ENCODE results near the gene ABCC1.

The ABCC1 gene

DNA sequence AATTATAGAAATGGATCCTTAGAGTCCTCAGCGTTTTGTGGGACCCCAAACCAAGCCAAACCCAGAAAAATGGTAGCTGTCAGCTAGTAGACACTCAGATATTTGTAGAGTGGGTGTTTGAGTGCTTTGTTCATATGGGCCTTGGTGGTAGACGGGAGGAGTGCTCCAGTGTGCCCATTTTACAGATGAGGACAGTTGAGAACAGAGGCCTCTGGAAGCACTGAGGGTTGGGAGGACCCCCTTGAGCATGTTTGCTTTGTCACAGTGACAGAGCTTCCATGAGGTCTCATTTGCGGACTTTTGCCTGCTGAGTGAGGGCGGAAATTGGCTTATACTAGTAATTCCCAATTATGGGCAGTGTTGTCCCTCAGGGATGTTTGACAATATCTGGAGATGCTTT is 162.2 kb downstream of the ABCC1 start:
- no peak for DNase-seq (ENCODE audit: low spot score)

DNA sequence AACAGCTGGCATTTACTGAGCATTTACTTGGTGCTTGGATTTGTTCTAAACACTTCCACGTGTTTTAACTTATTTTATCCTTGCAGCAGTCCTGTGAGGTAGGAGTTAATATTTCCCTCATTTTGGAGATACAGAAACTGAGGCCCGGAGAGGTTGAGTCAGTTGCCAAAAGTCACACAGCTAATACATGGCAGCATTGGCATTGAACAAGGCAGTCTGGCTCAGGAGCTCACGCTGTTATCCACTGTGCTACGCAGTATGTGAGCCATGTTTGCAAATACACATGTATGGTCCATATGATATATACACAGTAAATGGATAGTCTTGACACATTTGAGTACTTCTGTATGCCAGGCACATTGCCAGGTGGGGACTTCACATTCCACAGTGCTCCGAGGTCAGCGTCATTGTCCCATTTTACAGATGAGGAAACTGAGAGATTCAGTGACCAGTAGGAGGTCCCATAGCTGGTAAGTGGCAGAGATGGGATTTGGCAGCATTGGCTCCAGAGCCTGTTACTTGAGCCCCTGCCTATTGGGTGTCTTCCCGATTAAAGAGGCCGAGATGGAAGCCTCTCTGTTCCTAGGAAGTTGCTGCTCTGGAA is 163.1 kb downstream of the ABCC1 start:
- DNase-seq (ENCODE audit: low spot score): no peak

DNA sequence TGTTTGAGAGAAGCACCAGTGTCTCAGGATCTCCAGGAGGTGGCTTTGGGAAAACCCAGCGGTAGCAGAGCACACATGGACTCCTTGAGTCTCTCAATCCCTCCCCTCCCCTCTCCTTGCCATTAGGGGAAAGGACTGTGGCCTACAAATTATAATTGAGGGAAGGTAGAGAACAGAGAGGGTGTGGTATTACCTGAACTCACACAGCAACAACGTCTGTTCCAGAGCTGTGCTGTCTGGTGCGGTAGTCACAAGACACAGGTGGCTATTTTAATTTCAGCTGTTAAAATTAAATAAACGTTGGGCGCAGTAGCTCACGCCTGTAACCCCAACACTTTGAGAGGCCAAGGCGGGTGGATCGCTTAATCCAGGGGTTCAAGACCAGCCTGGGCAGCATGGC is 163.7 kb downstream of the ABCC1 start:
- DNase-seq (ENCODE audit: low spot score): no peak

- no peak for DNase-seq (ENCODE audit: low spot score)
Measured at GRCh38 chr16:16116841-16117240, 167.4 kb downstream of the ABCC1 start.

DNA sequence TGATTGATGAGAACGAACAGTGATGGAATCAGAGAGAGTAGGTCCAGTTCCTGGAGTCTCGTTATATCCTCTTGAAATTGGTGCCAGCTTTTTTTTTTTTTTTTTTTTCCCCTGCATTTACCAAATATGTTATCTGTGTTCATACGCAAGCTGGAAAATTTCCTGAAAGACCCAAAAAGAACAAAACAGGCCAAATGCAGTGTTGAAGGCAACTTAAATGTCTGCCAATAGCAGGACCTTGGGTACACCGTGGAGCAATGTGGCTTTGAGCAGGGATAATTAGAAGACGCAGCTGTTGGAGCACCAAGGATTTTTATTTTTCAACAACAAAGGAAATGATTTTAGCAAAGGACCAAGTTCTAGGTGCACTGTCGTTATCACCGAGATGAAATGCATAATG is 168.9 kb downstream of the ABCC1 start:
- DNase-seq (ENCODE audit: low spot score): no peak

DNA sequence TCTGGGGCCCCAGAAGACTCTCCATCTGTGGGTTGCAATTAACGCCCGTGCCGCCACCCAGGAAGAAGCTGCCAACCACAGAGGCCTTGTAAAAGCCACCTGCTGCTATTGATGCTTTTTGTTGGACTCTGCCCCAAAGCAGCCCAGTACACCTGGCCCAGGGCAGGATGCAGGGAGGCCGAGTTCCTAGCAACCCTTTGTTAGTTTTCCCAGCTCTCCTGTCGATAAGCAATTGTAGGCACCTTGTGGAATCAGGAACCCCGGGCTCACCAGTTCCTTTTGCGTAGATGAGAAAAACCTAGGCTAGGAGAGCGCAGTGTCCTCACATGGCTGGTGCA is 170.6 kb downstream of the ABCC1 start:
- no peak for DNase-seq (ENCODE audit: low spot score)

DNA sequence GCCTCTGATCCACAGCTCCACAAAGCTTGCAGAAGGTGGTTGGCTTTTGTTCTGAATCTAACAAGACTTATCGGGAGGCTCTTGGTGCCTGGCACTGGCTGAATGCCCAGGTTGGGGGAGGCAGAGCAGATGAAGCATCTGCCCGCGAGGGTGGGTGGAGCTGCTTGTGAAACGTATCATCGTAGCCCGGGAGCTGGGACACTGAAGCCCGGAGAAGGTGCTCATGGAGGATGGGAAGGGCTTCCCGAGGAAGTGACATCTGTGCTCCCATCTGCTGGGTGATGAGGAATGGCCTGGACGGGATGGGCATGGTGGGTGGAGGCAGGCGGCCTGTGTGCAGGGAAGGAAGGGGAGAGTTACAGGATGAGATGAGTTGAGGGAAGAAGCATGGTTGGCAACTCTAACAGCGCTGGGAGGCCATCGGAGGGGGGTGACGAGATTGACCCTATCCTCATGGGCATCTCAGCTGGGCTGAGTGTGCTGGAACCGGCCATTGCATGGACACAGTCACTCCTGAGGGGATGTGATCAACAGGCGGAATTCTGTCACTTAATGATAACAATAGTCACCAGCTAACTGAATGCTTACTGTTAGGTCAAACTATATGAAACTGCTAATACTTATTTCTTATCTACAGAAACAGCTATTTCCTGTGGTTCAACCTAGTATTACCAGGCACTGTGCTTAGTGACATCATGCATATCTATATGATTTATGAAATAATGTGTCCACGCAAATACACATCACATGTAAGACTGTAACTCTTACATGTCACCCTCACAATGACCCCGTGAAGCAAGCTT is 171.2 kb downstream of the ABCC1 start:
- DNase-seq (ENCODE audit: low spot score): no peak

DNA sequence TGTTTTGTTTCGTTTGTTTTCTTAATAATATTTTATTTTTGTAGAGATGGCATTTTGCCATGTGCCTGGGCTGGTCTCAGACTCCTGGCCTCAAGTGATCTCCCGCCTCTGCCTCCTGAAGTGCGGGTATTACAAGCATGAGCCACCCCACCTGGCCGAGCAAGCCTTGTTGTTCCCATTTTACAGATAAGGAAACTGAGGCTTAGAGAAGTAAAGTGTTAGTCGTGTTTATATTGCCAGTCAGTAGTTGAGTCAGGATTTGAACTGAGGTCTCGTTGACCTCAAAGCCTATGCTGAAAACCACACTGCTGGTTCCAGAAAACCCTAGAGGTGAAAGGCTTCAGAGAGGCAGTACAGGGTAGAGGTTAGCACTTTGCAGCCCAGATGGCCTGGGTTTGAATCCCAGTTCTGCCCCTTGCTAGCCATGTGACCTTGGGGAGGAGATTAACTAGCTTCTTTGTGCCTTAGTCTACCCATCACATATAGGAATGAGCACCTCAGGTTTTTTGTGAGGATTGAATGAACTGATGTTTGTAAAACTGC is 171.8 kb downstream of the ABCC1 start:
- no peak for DNase-seq (ENCODE audit: low spot score)

- no peak for DNase-seq (ENCODE audit: low spot score)
Measured at GRCh38 chr16:16122264-16122663, 172.8 kb downstream of the ABCC1 start.

- no peak for DNase-seq (ENCODE audit: low spot score)
Measured at GRCh38 chr16:16124438-16124837, 175.0 kb downstream of the ABCC1 start.

DNA sequence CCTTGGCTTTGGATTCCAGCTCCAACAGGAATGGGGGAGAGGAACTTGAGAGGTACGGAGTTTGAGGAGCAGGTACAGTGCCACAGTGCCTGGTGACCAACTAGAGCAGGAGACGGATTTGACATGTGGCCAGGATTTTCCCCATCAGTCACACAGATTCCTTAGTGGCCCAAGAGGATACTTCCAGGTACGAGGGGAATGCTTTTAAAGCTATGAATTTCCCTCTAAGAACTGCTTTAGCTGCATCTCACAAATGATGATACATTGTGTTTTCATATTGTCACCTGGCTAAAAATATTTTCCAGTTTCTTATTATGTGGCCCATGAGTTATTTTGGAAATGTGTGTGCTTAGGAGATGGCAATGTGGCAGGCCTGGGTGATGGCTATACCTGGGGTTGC is 175.6 kb downstream of the ABCC1 start:
- DNase-seq (ENCODE audit: low spot score): no peak

DNA sequence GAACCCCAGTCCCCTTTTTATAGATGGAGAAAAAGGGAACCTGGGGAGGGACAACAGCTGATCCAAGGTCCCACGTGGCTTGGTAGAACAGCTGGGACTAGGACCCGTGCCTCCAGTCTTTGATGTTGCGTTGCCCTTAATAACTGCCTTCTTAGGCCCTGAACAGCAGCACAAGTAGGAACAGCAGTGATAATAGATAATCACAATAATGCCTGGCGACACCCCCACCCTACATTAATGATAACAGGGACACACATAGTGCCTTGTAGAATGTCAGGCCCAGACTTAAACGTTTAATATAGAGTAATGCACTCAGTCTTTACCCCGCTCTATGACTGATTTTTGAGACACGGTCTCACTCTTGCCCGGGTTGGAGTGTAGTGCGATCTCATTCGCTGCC is 177.5 kb downstream of the ABCC1 start:
- no peak for DNase-seq (ENCODE audit: low spot score)

DNA sequence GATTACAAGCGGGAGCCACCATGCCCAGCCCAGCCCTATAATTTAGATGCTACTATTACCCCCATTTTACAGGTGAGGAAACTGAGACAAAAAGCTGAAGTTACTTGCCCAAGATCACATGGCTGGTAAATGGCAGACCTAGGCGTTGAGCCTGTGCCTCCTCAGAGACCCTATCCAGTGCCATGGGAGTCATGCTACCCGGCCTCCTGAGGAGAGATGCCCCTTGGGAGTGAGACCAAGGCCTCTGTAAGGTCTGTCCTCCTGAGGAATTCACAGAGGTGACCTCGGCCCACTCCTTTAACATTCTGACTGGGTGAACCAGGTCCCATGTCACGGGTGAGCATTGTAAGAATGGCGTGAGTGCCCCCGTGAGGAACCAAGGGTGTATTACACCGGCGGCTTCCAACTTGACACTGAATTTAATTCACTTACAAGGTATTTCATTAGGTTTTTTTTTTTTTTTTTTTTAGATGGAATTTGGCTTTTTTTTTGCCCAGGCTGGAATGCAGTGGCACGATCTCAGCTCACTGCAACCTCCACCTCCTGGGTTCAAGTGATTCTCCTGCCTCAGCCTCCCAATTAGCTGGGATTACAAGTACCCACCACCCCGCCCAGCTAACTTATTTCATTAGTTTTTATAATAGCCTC is 178.2 kb downstream of the ABCC1 start:
- DNase-seq (ENCODE audit: low spot score): peak; percentile 88

DNA sequence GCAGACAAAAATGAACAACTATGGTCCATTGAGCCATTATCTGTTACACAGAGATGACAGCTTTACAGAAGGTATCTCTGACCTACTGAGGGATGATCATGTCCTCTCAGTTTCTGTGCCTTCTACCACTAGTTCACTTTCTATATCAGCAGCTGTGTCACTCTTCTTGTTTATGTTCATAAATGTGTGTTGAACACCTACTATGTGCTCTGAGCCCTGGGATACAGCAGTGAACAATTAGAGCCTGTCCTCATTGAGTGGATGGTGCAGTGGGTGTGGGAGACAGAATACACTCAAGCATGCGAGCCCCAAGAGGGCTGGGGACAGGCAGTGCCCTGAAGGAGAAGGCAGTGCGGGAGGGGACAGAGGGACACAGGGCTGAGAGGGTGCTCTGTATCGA is 181.8 kb downstream of the ABCC1 start:
- DNase-seq (ENCODE audit: low spot score): no peak

- DNase-seq (ENCODE audit: low spot score): no peak
Measured at GRCh38 chr16:16131659-16132058, 182.2 kb downstream of the ABCC1 start.

DNA sequence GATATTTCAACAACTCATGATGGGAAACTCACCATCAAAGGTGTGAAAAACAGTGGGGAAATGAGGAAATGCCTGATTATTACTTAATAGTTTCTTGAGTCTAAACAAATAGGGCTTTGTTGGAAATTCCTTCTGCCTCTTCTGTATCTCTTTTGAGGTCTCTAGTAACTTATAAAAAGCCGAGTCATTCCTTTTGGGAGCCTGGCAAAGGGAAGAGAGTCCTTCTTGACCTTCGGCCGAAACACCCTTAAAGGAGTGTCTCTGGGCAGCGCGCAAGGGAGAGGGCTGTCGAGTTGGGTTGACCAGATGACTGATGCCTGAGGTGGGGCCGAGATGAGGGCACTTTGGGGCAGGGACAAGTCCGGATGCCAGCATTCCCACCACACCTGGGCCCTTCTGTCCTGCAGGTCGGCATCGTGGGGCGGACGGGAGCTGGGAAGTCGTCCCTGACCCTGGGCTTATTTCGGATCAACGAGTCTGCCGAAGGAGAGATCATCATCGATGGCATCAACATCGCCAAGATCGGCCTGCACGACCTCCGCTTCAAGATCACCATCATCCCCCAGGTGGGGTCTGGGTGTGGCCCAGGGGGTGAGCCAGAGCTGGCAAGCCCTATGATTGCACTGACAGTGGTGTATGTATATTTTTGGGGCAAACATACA is 184.7 kb downstream of the ABCC1 start:
- no peak for DNase-seq (ENCODE audit: low spot score)

- DNase-seq (ENCODE audit: low spot score): no peak
Measured at GRCh38 chr16:16136588-16136987, 187.2 kb downstream of the ABCC1 start.

DNA sequence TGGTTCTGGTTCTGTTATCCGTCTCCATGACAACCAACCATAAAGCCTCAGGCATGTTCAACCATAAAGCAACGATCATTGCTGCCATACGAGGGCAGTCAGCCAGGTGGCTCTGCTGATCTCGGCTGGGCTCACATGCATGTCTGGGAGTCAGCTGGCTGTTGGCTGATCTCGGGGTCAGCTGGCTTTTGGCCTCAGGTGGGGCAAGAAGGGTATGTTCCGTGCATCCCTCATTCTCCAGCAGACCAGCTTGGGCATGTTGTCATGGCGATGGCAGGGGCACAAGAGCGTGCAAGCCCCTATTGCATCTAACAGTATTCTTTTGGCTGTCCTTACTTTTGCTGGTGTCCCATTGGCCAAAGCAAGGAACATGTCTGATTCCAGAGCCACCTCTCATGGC is 187.7 kb downstream of the ABCC1 start:
- DNase-seq (ENCODE audit: low spot score): no peak

- no peak for DNase-seq (ENCODE audit: low spot score)
Measured at GRCh38 chr16:16138034-16138635, 188.7 kb downstream of the ABCC1 start.

GRCh38 chr16:16139061-16139460 is 189.6 kb downstream of the ABCC1 start:
- DNase-seq (ENCODE audit: low spot score): no peak

DNA sequence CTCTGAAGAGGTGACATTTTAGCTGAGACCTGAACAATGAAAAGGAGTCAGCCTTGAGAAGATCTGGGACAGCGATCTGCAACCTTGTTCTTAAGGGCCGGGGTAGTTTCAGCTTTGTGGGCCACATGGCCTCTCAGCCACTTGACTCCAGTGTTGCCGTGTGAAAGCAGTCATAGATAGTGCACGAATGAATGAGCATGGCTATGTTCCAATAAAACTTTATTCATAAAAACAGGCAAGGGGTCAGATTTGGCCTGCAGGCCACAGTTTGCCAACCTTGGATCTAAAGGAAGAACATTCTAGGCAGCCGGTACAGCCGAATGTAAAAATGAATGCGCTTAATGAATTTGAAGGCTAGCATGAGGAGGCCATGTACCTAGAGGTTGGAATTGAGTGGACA is 190.4 kb downstream of the ABCC1 start:
- no peak for DNase-seq (ENCODE audit: low spot score)

- DNase-seq (ENCODE audit: low spot score): no peak
Measured at GRCh38 chr16:16140537-16140936, 191.1 kb downstream of the ABCC1 start.
